Measurements from ENCODE around the gene ZBTB2.

The ZBTB2 gene

GRCh38 chr6:151340219-151340978 is 51.0 kb downstream of the ZBTB2 start:
- no peak for DNase-seq (ENCODE audit: low read depth)
- H3K4me3 ChIP-seq (ENCODE audit: low read depth, low read length): no peak overlapping the region
- TF ChIP-seq MAX (IDR thresholded peaks at IDR 0.05; ENCODE audit: low read depth, low read length) (no peak), CTCF (IDR thresholded peaks at IDR 0.05; ENCODE audit: low read depth, low read length) (no peak)

- TF ChIP-seq MAX (IDR thresholded peaks at IDR 0.05; ENCODE audit: low read depth, low read length): no peak
- no peak for TF ChIP-seq POLR2A (IDR thresholded peaks at IDR 0.05; ENCODE audit: extremely low read depth, insufficient read length)
- no peak for TF ChIP-seq MYC (IDR thresholded peaks at IDR 0.05; ENCODE audit: low read depth, low read length)
- no peak for TF ChIP-seq CTCF (IDR thresholded peaks at IDR 0.05; ENCODE audit: low read depth, low read length)
- DNase-seq (ENCODE audit: low read depth): no peak
These were observed 52.0 kb downstream of the ZBTB2 start for GRCh38 chr6:151339369-151339768.

GRCh38 chr6:151338651-151339200 is 52.6 kb downstream of the ZBTB2 start:
- H3K4me3 ChIP-seq (ENCODE audit: low read depth, low read length): no peak overlapping the region
- TF ChIP-seq MAX (IDR thresholded peaks at IDR 0.05; ENCODE audit: low read depth, low read length): no peak
- no peak for TF ChIP-seq CTCF (IDR thresholded peaks at IDR 0.05; ENCODE audit: low read depth, low read length)
- no peak for TF ChIP-seq MYC (IDR thresholded peaks at IDR 0.05; ENCODE audit: low read depth, low read length)
- no peak for TF ChIP-seq POLR2A (IDR thresholded peaks at IDR 0.05; ENCODE audit: extremely low read depth, insufficient read length)
- DNase-seq (ENCODE audit: low read depth): no peak

More at GRCh38 chr6:151339369-151339768, 52.0 kb downstream of the ZBTB2 start:
- H3K4me3 ChIP-seq (ENCODE audit: low read depth, low read length): no peak overlapping the region

- no peak for DNase-seq (ENCODE audit: low read depth)
- TF ChIP-seq CTCF (IDR thresholded peaks at IDR 0.05; ENCODE audit: low read depth, low read length) (no peak), MAX (IDR thresholded peaks at IDR 0.05; ENCODE audit: low read depth, low read length) (no peak)
These were observed 55.4 kb downstream of the ZBTB2 start for GRCh38 chr6:151335930-151336329.

GRCh38 chr6:151330130-151330696 is 61.1 kb downstream of the ZBTB2 start:
- DNase-seq (ENCODE audit: low read depth): no peak
- H3K4me3 ChIP-seq (ENCODE audit: low read depth, low read length): no peak overlapping the region
- no peak for TF ChIP-seq POLR2A (IDR thresholded peaks at IDR 0.05; ENCODE audit: extremely low read depth, insufficient read length)

More at GRCh38 chr6:151335930-151336329, 55.4 kb downstream of the ZBTB2 start:
- no peak overlapping the region for H3K4me3 ChIP-seq (ENCODE audit: low read depth, low read length)

- no peak for TF ChIP-seq POLR2A (IDR thresholded peaks at IDR 0.05; ENCODE audit: extremely low read depth, insufficient read length)
- no peak for TF ChIP-seq MAX (IDR thresholded peaks at IDR 0.05; ENCODE audit: low read depth, low read length)
- no peak for TF ChIP-seq CTCF (IDR thresholded peaks at IDR 0.05; ENCODE audit: low read depth, low read length)
- no peak for TF ChIP-seq MYC (IDR thresholded peaks at IDR 0.05; ENCODE audit: low read depth, low read length)
- no peak for DNase-seq (ENCODE audit: low read depth)
- no peak overlapping the region for H3K4me3 ChIP-seq (ENCODE audit: low read depth, low read length)
These were observed 64.3 kb downstream of the ZBTB2 start for GRCh38 chr6:151327101-151327500.
